GM12878 (cell line): ENCODE data around the gene CTSD. TPM values are rescaled to one million over a fixed set of nuclear protein-coding genes. Genes with fewer than 3 reads are reported as not detected.

Experiments
- ATAC-seq: fragments of 200-7000 bp; cut with Tn5 transposase; 3 replicates; pipeline ENCODE4 v1.9.1; 2020; ENCODE audit warnings: mild to moderate bottlenecking, moderate library complexity
- BruUV-seq: library from RNA; stranded (reverse); fragments of 400-500 nt; replicated peaks from 2 replicates; lab custom pipeline; 2021; lab: Mats Ljungman, UMichigan
- CTCF ChIA-PET: fragments of 300-600 bp; sonication (Branson Sonifier 250); formaldehyde crosslinking; extraction: SDS; loops from one replicate; lab custom pipeline; 2021; ENCODE audit warnings: inconsistent platforms; lab: Yijun Ruan, JAX
- POLR2A ChIA-PET: fragments of 350-600 bp; formaldehyde crosslinking; extraction: SDS; loops from one replicate; lab custom pipeline; 2021; ENCODE audit warnings: inconsistent platforms; lab: Charles Lee
- RAD21 ChIA-PET: fragments of 300-600 bp; sonication (Branson Sonifier 250); formaldehyde crosslinking; loops from one replicate; lab custom pipeline; 2023; ENCODE audit warnings: antibody characterized with exemption; ENCODE audit not compliant: unreplicated experiment; lab: Charles Lee
- SMC1A ChIA-PET: fragments of 300-600 bp; sonication (Branson Sonifier 250); formaldehyde crosslinking; loops from one replicate; lab custom pipeline; 2023; ENCODE audit not compliant: unreplicated experiment, uncharacterized antibody; lab: Charles Lee
- DNase-seq: peaks from one replicate; pipeline ENCODE4 v3.0.0-alpha.2; 2011; ENCODE audit warnings: low read depth, low spot score
- FAIRE-seq: peaks from 3 replicates; lab custom pipeline; 2011; peaks lifted over from hg19 to GRCh38; lab: Jason Lieb, UNC
- H2AFZ ChIP-seq: 2 replicates; pipeline ENCODE4 v1.6.0; 2011; ENCODE audit warnings: low read depth, low read length, control low read depth; ENCODE audit not compliant: control insufficient read depth
- H3K27ac ChIP-seq: 2 replicates; pipeline ENCODE4 v1.5.1; 2011; ENCODE audit warnings: control low read depth; ENCODE audit not compliant: control insufficient read depth, insufficient read depth
- H3K27me3 ChIP-seq, 2 experiments: replicated peaks in 1 of 2; 2 replicates each; pipeline versions ENCODE4 v1.6.0 to v1.6.1; 2011; ENCODE audit warnings: low read length in 1 of 2; ENCODE audit not compliant: control insufficient read depth in 2 of 2, insufficient read depth in 2 of 2
- H3K36me3 ChIP-seq, 2 experiments: 2 replicates each; pipeline ENCODE4 v1.5.1; 2011; ENCODE audit warnings: low read length in 1 of 2; ENCODE audit not compliant: control insufficient read depth in 2 of 2, insufficient read depth in 2 of 2
- H3K4me1 ChIP-seq: 2 replicates; pipeline ENCODE4 v1.6.1; 2011; ENCODE audit warnings: mild to moderate bottlenecking, low read length, moderate library complexity, mixed read lengths; ENCODE audit not compliant: control insufficient read depth, insufficient read depth
- H3K4me2 ChIP-seq: 2 replicates; pipeline ENCODE4 v1.6.0; 2011; ENCODE audit warnings: control low read depth; ENCODE audit not compliant: control insufficient read depth, insufficient read depth
- H3K4me3 ChIP-seq: fragments of 200-600 bp; sonication (generic); 2 replicates; pipeline ENCODE4 v1.5.1; 2016
- H3K79me2 ChIP-seq: 2 replicates; pipeline ENCODE4 v1.6.0; 2011; ENCODE audit warnings: low read length; ENCODE audit not compliant: control insufficient read depth, insufficient read depth
- H3K9ac ChIP-seq: 2 replicates; pipeline ENCODE4 v1.8.0; 2011; ENCODE audit warnings: low read length, control low read depth, mixed read lengths; ENCODE audit not compliant: control insufficient read depth, insufficient read depth
- H3K9me3 ChIP-seq: replicated peaks from 3 replicates; pipeline ENCODE4 v1.5.1; 2011; ENCODE audit warnings: mild to moderate bottlenecking, low read length; ENCODE audit not compliant: control insufficient read depth, insufficient read depth
- H4K20me1 ChIP-seq: 2 replicates; pipeline ENCODE4 v1.6.0; 2011; ENCODE audit not compliant: control insufficient read depth, insufficient read depth
- BCL11A ChIP-seq: IDR thresholded peaks from 2 replicates; pipeline ENCODE4 v1.6.1; 2011; ENCODE audit warnings: low read depth, low read length
- MYC ChIP-seq: IDR thresholded peaks from 2 replicates; pipeline ENCODE4 v1.6.1; 2011; ENCODE audit warnings: mild to moderate bottlenecking, low read length, moderate library complexity, inconsistent platforms; ENCODE audit not compliant: insufficient read depth, insufficient replicate concordance, insufficient read length, severe bottlenecking
- NR2C2 ChIP-seq: IDR thresholded peaks from 2 replicates; pipeline ENCODE4 v1.6.1; 2011; ENCODE audit warnings: borderline replicate concordance, low read depth; ENCODE audit not compliant: control insufficient read depth, insufficient read length
- YBX1 ChIP-seq: fragments of 450-650 bp; IDR thresholded peaks from 2 replicates; pipeline ENCODE4 v1.6.1; 2016; ENCODE audit warnings: antibody characterized with exemption
- YY1 ChIP-seq: IDR thresholded peaks from 2 replicates; pipeline ENCODE4 v1.6.1; 2011; ENCODE audit warnings: low read depth, mild to moderate bottlenecking, low read length
- WGBS: methylation state at CpG from one replicate; pipeline ENCODE4 v1.1.6; 2016; ENCODE audit warnings: low lambda C conversion rate; ENCODE audit not compliant: insufficient replicate concordance, insufficient coverage; ENCODE audit errors: missing lambda C conversion rate; 5-methylcytosine and 5-hydroxymethylcytosine counted together
- in situ Hi-C: fragments of 300-500 bp; cut with MboI; formaldehyde crosslinking; loops from 9 replicates; pipeline ENCODE4 v1.14.3; 2018; ENCODE audit warnings: mixed read lengths
- intact Hi-C: fragments of 100-400 bp; cut with micrococcal nuclease; formaldehyde crosslinking; loops from one replicate; pipeline ENCODE4 v1.14.2; 2022; ENCODE audit not compliant: unreplicated experiment
- polyA plus RNA-seq, 11 experiments: library from polyadenylated mRNA; depleted of rRNA in 4 of 11; unstranded in 6 of 11; stranded (reverse) in 5 of 11; fragments of >200 nt; fragmentation: Nextera tagmentation in 4 of 11; fragmentation: Illumina TruSeq in 1 of 11; extraction: Ambion mirVana in 4 of 11; extraction: Trizol in 1 of 11; gene quantifications; 1 replicate in 1 of 11; 2 replicates in 10 of 11; pipeline versions ENCODE4 v1.2.1 to v1.2.3, GENCODE V29; 2011 to 2016; ENCODE audit warnings: inconsistent platforms in 2 of 11, missing spikeins in 2 of 11, low read depth in 1 of 11
- total RNA-seq, 4 experiments: library from RNA; depleted of rRNA in 3 of 4; stranded (reverse); fragments of >200 nt in 3 of 4; fragmentation: Illumina TruSeq in 1 of 4; extraction: Trizol in 1 of 4; gene quantifications; 2 replicates each; pipeline versions ENCODE4 v1.2.1 to v1.2.3, GENCODE V29; 2013 to 2021
- TF ChIP-seq, protein P1 (sequence below): fragments of 450-650 bp; IDR thresholded peaks from 2 replicates; pipeline ENCODE4 v1.6.1; 2017; ENCODE audit warnings: mild to moderate bottlenecking

CTSD gene
- total and polyA plus RNA-seq, 10 of the 15 experiments (the other 5 are each of a cell fraction or from before 2014, with no cell fraction given), result 0.42 to 54.6 (median 25.0) TPM

- H4K20me1 ChIP-seq, result no peaks in the 10 kb centered on the region
- H3K4me2 ChIP-seq, result no peak overlapping the region
- TF ChIP-seq, protein P1, sequence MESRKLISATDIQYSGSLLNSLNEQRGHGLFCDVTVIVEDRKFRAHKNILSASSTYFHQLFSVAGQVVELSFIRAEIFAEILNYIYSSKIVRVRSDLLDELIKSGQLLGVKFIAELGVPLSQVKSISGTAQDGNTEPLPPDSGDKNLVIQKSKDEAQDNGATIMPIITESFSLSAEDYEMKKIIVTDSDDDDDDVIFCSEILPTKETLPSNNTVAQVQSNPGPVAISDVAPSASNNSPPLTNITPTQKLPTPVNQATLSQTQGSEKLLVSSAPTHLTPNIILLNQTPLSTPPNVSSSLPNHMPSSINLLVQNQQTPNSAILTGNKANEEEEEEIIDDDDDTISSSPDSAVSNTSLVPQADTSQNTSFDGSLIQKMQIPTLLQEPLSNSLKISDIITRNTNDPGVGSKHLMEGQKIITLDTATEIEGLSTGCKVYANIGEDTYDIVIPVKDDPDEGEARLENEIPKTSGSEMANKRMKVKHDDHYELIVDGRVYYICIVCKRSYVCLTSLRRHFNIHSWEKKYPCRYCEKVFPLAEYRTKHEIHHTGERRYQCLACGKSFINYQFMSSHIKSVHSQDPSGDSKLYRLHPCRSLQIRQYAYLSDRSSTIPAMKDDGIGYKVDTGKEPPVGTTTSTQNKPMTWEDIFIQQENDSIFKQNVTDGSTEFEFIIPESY, result no peak
- ChIA-PET POLR2A (no interaction called here), RAD21 (interaction anchor here (0.6 kb wide), 1 partner anchor 39 kb away, joined by 3 read pairs; no protein-coding TSS in a partner anchor), CTCF (no interaction called here), SMC1A (no interaction called here)
- no peaks in the 10 kb centered on the region for H3K4me1 ChIP-seq
- no peaks in the 10 kb centered on the region for H3K79me2 ChIP-seq
- H2AFZ ChIP-seq, result no peak overlapping the region
- in situ Hi-C loops, result no loop called here
- H3K27ac ChIP-seq, result no peak overlapping the region
- BruUV-seq, result no TSS peak
- H3K9ac ChIP-seq, result no peak overlapping the region
- WGBS, result 48% methylated on average over 13 of the region's 13 CpGs
- no peak overlapping the region for H3K4me3 ChIP-seq
- H3K9me3 ChIP-seq, result peaks cover 2% of the 10 kb centered on the region; the same call in 2 of the 3 replicates
- no peaks in the 10 kb centered on the region for H3K36me3 ChIP-seq
- 0 out of 4 replicates have a peak, but pooled peaks cover 0 to 6% of the 10 kb centered on the region in 2 experiments for H3K27me3 ChIP-seq
- no peak for FAIRE-seq
- ATAC-seq, result no peak
- intact Hi-C loops, result no loop called here
- DNase-seq, result no peak
Measured at GRCh38 chr11:1732418-1733008, 31.2 kb downstream of the CTSD start.

GRCh38 chr11:1731451-1732059 lies 32.2 kb downstream of the CTSD start:
- no peak overlapping the region for H3K9ac ChIP-seq
- in situ Hi-C loops, result no loop called here
- peaks cover 2% of the 10 kb centered on the region; the same call in 2 of the 3 replicates for H3K9me3 ChIP-seq
- FAIRE-seq (no peak), DNase-seq (no peak)
- 15% methylated on average over 5 of the region's 5 CpGs for WGBS
- no peaks in the 10 kb centered on the region for H3K79me2 ChIP-seq
- BruUV-seq, result no TSS peak
- 0 out of 4 replicates have a peak, but pooled peaks cover 0 to 6% of the 10 kb centered on the region in 2 experiments for H3K27me3 ChIP-seq
- ChIA-PET CTCF (no interaction called here), RAD21 (no interaction called here)
- H2AFZ ChIP-seq, result no peak overlapping the region
- no peaks in the 10 kb centered on the region for H4K20me1 ChIP-seq
- H3K36me3 ChIP-seq, result no peaks in the 10 kb centered on the region
- TF ChIP-seq YBX1, result no peak
- TF ChIP-seq MYC, result no peak
- peak; percentile 33 for TF ChIP-seq NR2C2
- no peak for TF ChIP-seq YY1
- no peak for TF ChIP-seq BCL11A
- TF ChIP-seq, all 136 proteins: peak for 1
- ChIA-PET SMC1A (no interaction called here), POLR2A (no interaction called here)
- no peak overlapping the region for H3K4me3 ChIP-seq
- intact Hi-C loops, result no loop called here
- H3K27ac ChIP-seq, result no peak overlapping the region
- no peaks in the 10 kb centered on the region for H3K4me1 ChIP-seq
- H3K4me2 ChIP-seq, result no peak overlapping the region
- no peak for ATAC-seq
